Urinary bladder (tissue), 4 donors: Measurements from ENCODE around the gene SFTPB. TPM values are rescaled to one million over a fixed set of nuclear protein-coding genes. Genes with fewer than 3 reads are reported as not detected.

Experiments
- DNase-seq: peaks from one replicate; pipeline ENCODE4 v3.0.0-alpha.2; 2015; ENCODE audit errors: extremely low spot score
- H3K27ac ChIP-seq: one replicate; pipeline ENCODE4 v1.5.1; 2013; ENCODE audit warnings: low read depth, mild to moderate bottlenecking, moderate library complexity
- H3K36me3 ChIP-seq: one replicate; pipeline ENCODE4 v1.6.1; 2013; ENCODE audit warnings: mild to moderate bottlenecking, moderate library complexity; ENCODE audit not compliant: insufficient read depth
- H3K4me1 ChIP-seq: one replicate; pipeline ENCODE4 v1.6.1; 2013; ENCODE audit warnings: mild to moderate bottlenecking, moderate library complexity; ENCODE audit not compliant: insufficient read depth
- H3K4me3 ChIP-seq: one replicate; pipeline ENCODE4 v1.5.1; 2013; ENCODE audit warnings: low read depth, low read length
- WGBS: extraction: QIAGEN DNeasy Blood & Tissue Kit; methylation state at CpG from one replicate; pipeline ENCODE4 v1.1.7; 2013; 5-methylcytosine and 5-hydroxymethylcytosine counted together
- polyA plus RNA-seq: library from polyadenylated mRNA; stranded (reverse); fragments of 200-250 nt; gene quantifications from one replicate; pipeline ENCODE4 v1.2.3, GENCODE V29; 2013
- total RNA-seq: library from RNA; depleted of rRNA; stranded (reverse); fragments of >200 nt; gene quantifications from one replicate; pipeline ENCODE4 v1.2.3, GENCODE V29; 2014
- donor health status: healthy with polysubstance abuse.
- donor health status: healthy.

The SFTPB gene
- total and polyA plus RNA-seq, 2 donors, result not detected

DNA sequence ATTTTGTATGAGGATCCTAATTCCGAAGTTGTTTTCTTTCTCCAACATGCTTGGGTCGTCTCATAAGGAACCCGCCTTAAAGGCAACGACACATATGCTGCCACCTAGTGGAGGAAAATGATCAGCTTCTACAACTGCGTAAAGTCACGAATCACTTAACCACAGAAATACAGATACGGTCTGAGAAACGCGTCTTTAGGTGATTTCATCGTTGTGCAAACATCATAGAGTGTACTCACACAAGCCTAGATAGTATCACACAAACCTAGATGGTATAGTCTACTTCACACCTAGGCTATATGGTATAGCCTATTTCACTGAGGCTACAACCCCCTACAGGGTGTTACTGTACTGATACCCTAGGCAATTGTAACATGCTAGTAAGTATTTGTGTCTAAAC, 39.3 kb upstream of the SFTPB start:
- WGBS, result 2% methylated on average over 10 of the region's 10 CpGs
- peak; percentile 63 for DNase-seq
- Histone ChIP-seq H3K4me3 (no peak overlapping the region), H3K36me3 (no peaks in the 10 kb centered on the region), H3K4me1 (no peaks in the 10 kb centered on the region), H3K27ac (no peak overlapping the region)

DNA sequence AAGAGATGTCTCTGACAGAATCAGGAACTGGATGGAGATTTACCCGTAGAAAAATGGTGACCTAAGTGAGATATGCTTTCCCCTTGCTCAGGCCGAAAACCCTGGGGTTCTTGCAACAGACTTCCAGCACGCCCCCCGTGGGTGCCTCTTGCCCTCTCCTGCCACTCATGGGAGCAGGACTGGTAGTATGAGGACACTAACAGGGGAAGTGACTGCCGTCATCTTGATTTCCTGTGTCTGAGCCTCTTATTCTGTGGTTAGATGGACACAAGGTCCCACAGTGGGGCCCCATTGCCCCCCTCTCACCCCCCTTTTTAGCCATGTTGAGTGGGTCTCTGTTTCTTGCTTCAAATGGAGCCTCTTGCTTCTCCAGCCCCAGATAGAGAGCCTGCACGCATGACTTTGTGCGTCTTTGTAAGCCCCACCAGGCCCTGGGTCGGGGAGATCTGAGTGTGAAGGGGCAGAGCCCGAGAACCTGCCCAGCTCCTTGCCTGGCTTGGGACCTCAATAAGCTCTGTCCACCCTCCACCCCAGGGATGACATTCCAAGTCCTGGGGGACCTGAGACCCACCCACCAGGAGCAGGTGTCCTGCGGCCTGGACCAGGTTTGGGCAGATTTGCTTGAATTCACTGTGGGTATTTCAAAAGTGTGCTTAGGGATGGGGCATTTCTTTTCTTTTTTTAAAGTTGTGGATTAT, 38.7 kb upstream of the SFTPB start:
- Histone ChIP-seq H3K4me3 (no peak overlapping the region), H3K27ac (no peak overlapping the region), H3K4me1 (no peaks in the 10 kb centered on the region), H3K36me3 (no peaks in the 10 kb centered on the region)
- no peak for DNase-seq
- 86% methylated on average over 10 of the region's 10 CpGs for WGBS

DNA sequence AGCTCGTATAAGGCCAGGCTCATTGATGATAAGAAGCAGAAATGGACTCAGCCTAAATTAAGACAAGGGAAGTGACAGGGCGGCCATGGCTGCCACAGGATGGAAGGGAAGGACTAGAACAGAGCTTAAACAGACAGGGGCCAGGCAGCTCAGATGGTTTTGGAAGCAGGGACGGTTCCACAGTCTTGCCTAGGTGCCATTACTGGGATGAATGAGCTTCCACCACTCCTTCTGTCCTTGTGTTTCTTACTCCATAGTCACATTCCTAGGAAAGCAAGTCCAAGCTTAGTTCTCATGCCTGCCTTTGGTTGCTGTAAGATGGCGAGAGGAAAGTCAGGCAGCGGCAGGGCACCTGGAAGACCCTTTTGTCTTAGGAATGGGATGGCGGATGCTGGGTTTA, 38.1 kb upstream of the SFTPB start:
- H3K4me1 ChIP-seq, result no peaks in the 10 kb centered on the region
- no peaks in the 10 kb centered on the region for H3K36me3 ChIP-seq
- WGBS, result 87% methylated on average over 6 of the region's 6 CpGs
- no peak overlapping the region for H3K27ac ChIP-seq
- H3K4me3 ChIP-seq, result no peak overlapping the region
- no peak for DNase-seq

DNA sequence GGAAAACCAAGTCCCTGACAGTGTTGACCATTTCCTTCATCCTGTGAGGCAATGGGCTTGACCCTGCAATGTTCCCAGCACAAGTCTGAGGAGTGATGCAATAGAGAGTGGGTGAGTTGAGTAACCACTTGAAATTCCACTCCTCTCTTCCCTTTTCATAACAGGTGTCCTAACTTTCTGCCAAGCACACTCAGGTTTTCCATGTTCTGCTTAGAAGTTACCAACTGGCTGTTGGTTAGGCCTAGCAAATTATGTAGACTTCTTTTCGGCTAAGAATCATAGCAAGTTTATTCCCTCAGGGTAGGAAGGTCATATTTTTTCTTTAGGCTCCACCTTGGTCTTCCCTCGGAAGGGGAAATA, 37.7 kb upstream of the SFTPB start:
- Histone ChIP-seq H3K4me1 (no peaks in the 10 kb centered on the region), H3K27ac (no peak overlapping the region), H3K4me3 (no peak overlapping the region), H3K36me3 (no peaks in the 10 kb centered on the region)
- WGBS, result 85% methylated on average over 2 of the region's 2 CpGs
- DNase-seq, result no peak

DNA sequence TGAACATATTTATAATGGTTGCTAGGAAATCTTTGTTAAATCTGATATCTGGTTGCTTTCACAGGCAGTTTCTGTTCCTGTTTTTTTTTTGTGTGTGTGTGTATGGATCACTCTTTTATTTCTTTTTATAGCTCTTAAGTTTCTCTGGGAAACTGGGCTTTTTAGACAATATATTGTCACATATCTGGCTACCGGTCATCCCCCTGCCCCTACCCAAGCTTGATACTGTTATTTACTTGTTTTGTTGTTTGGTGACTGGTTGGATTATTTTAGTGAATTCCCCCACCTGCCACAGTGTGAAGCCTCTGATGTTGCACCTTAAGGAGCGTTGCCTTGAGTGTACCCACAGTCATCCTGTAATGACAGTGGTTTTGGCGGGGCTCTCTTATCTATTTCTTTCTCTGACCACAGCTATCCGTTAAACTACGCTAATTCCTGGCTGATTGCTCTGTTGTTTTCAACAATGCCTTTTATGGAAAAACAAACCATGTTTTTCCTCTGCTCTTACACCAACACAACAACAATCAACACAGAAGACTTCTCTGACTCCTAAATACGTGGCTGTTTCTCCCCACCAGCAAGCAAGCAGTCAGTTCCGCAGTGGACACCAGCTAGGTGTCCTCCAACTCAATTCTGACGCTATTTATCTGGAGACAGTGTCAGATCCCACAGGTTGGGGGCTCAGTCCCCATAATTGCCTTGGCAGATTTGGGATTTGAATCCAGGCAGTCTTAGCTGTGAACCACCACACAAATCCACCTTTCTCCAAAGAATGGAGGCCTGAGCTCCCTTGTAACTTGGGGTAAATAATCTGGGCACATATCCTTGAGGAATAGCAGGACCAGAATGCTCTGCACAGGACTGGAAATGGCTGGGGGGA, 37.0 kb upstream of the SFTPB start:
- H3K4me3 ChIP-seq, result no peak overlapping the region
- peak overlapping the region; percentile 12 for H3K27ac ChIP-seq
- WGBS, result 74% methylated on average over 8 of the region's 8 CpGs
- no peaks in the 10 kb centered on the region for H3K4me1 ChIP-seq
- H3K36me3 ChIP-seq, result no peaks in the 10 kb centered on the region
- DNase-seq, result no peak

DNA sequence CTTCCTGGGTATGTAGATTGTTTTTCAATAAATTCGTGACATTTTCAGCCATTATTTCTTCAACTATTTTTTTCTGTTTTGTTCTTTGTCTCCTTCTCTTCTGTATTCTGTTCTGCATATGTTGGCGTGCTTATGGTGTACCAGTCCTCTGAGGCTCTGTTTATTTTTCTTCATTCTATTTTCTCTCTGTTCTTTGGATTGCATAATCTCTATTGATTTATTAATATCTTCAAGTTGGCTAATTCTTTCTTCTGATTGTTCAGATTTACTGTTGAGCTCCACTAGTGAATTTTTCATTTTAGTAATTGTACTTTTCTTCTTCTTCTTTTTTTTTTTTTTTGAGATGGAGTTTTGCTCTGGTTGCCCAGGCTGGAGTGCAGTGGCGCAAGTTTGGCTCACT, 36.0 kb upstream of the SFTPB start:
- no peak overlapping the region for H3K4me3 ChIP-seq
- no peak overlapping the region for H3K27ac ChIP-seq
- 88% methylated on average over 3 of the region's 3 CpGs for WGBS
- no peak for DNase-seq
- H3K4me1 ChIP-seq, result no peaks in the 10 kb centered on the region
- no peaks in the 10 kb centered on the region for H3K36me3 ChIP-seq

DNA sequence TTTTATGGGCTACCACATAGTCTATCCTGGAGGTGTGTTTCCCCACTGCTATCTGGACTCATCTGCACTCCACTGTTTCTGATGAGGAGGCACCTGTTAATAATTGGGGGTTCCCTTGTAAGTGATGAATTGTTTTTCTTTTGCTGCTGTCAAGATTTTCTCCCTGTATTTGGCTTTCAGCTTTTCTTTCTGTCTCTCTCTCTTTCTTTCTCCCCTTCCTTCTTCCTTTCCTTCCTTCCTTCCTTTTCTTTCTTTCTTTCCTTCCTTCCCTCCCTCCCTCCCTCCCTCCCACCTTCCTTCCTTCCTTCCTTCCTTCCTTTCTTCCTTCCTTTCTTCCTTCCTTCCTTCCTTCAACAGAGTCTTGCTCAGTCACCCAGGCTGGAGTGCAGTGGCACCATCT, 35.3 kb upstream of the SFTPB start:
- H3K36me3 ChIP-seq, result no peaks in the 10 kb centered on the region
- H3K4me3 ChIP-seq, result no peak overlapping the region
- H3K27ac ChIP-seq, result no peak overlapping the region
- no peak for DNase-seq
- no peaks in the 10 kb centered on the region for H3K4me1 ChIP-seq

DNA sequence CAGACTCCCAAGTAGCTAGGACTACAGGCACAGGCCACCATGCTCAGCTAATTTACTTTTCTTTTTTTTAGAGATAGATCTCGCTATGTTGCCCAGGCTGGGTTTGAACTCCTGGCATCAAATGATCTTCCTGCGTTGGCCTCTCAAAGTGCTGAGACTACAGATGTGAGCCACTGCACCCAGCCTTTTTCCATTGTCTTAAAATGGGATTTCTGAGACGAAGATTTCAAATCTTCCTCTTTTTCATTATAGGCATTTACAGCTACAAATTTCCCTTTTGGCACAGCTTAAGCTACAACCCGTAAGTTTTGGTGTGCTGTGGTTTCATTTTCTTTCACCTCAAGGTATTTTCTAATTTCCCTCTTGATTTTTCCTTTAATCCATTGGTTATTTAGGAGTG, 34.8 kb upstream of the SFTPB start:
- no peak for DNase-seq

DNA sequence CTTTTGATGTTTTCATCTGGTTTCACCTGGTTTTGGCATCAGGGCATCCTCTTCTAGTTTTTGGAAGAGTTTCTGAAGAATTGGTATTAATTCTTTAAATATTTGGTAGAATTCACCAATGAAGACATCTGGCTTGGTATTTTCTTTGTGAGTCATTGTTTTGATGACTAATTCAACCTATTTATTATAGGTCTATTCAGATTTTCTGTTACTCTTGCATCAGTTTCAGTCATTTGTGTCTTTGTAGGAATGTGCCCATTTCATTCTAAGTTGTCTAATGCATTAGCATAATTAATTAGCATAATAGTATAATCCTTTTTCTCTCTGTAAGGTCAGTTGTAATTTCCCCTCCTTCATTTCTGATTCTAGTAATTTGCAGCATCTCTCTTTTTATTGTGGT, 34.2 kb upstream of the SFTPB start:
- H3K27ac ChIP-seq, result no peak overlapping the region
- no peaks in the 10 kb centered on the region for H3K4me1 ChIP-seq
- H3K36me3 ChIP-seq, result no peaks in the 10 kb centered on the region
- no peak for DNase-seq
- no peak overlapping the region for H3K4me3 ChIP-seq

More for the DNA sequence above, 34.8 kb upstream of the SFTPB start:
- Histone ChIP-seq H3K36me3 (no peaks in the 10 kb centered on the region), H3K27ac (no peak overlapping the region), H3K4me1 (no peaks in the 10 kb centered on the region), H3K4me3 (no peak overlapping the region)
- 78% methylated on average over 4 of the region's 4 CpGs for WGBS

DNA sequence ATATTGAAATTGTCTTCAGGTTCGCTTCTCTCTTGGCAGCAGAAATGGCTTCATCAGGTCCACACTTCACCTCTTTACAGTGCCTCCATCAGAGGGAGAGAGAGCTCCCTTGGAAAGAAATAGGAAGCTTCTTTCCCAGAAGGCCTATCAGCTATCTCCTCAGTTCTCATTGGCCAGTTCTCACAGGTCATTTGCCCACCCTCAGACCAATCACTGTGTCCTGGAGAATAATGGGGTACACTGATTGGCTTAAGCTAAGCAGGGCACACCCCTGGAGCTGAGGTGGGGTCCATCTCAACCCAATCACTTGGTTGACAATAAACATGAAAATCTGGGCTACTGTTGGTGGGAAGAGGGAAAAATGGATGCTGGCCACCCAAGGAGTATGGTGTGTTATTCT, 31.3 kb upstream of the SFTPB start:
- no peak for DNase-seq
- H3K4me3 ChIP-seq, result no peak overlapping the region
- WGBS, result 92% methylated on average over 1 of the region's 1 CpG
- H3K27ac ChIP-seq, result no peak overlapping the region
- H3K4me1 ChIP-seq, result no peaks in the 10 kb centered on the region
- no peaks in the 10 kb centered on the region for H3K36me3 ChIP-seq

DNA sequence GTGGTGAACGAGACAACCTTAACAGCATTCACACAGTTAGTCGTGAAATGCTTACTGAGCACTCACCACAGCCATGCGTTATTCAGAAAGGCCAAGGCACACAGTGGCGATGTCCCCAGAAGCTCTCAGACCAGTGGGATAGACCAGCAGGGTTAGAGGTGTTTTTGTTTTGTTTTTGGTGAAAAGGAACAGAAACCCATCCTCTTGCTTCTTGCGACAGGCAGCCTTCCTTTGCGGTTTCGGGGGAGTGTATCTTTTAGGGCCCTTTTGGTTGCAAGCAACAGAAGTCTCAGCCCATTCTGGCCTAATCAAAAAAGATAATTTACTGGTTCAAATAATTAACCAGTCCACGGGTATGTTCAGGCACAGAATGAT, 30.9 kb upstream of the SFTPB start:
- WGBS, result 82% methylated on average over 8 of the region's 8 CpGs
- Histone ChIP-seq H3K4me3 (no peak overlapping the region), H3K36me3 (no peaks in the 10 kb centered on the region), H3K27ac (no peak overlapping the region), H3K4me1 (no peaks in the 10 kb centered on the region)
- no peak for DNase-seq

DNA sequence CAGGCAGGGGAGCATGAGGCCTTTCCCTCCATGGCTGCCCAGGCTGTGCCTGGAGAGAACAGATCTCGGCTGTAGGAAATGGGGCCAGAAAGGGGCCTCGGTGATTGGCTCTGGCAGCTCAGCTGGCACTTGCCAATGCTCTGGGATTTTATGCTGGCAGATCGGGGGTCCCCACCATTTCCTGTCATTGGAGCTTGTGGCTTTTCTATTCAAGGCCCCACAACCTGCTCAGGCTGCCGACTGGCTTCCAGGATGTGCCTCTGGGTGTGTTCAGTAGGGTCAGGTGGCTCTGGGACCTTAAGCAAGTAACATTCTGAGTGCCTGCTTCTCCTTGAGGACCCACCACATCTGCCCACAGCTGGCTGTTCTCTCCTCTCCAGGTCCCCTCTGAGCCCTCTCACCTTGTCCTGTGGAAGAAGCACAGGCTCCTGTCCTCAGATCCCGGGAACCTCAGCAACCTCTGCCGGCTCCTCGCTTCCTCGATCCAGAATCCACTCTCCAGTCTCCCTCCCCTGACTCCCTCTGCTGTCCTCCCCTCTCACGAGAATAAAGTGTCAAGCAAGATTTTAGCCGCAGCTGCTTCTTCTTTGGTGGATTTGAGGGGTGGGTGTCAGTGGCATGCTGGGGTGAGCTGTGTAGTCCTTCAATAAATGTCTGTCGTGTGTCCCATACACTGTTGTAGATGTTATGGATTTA, 30.3 kb upstream of the SFTPB start:
- no peak for DNase-seq
- no peak overlapping the region for H3K4me3 ChIP-seq
- WGBS, result 65% methylated on average over 11 of the region's 11 CpGs
- no peak overlapping the region for H3K27ac ChIP-seq
- H3K36me3 ChIP-seq, result no peaks in the 10 kb centered on the region
- no peaks in the 10 kb centered on the region for H3K4me1 ChIP-seq

DNA sequence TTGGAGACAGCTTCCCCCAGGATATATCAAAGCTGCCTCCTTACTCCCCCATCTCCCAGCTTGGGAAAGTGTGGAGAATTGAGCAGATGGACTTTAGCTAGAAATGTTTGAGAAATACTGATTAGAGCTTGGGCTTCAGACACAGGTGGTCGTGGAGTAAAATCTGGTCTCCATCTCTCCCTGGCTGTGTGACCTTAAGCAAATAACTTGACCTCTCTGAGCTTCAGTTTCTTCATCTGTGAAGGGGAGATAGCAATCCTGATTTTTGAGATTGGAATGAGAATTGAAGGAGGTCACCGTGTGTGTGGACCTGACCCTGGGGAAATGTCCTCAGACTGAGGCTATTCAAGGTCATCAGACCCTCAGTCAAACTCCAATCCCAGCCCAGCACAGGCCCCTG, 29.7 kb upstream of the SFTPB start:
- H3K4me1 ChIP-seq, result no peaks in the 10 kb centered on the region
- no peak overlapping the region for H3K27ac ChIP-seq
- WGBS, result 61% methylated on average over 2 of the region's 2 CpGs
- no peak overlapping the region for H3K4me3 ChIP-seq
- H3K36me3 ChIP-seq, result no peaks in the 10 kb centered on the region
- no peak for DNase-seq

DNA sequence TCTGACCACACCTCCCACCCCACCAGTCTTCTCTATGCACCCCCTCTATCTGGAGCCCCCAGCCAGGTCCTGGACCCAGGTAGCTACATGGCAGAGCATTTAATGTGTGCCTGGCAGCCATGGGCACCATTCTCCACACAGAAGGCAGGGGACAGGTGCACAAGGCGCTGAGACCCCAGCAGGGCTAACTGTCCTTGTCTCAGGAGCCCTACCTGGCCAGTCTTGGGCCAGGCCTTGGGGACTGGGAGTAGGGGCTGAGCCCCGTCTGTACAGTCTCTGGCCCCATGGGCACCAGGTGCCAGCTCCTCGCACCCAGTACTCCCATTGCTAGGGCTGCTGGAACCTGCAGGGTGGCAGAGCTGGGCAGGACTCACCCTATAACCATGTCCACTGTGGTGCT, 29.1 kb upstream of the SFTPB start:
- Histone ChIP-seq H3K36me3 (no peaks in the 10 kb centered on the region), H3K4me1 (no peaks in the 10 kb centered on the region), H3K4me3 (no peak overlapping the region), H3K27ac (no peak overlapping the region)
- DNase-seq, result no peak
- WGBS, result 92% methylated on average over 3 of the region's 3 CpGs
